HCT116 (cell line): ENCODE data around the gene SEMA5A. TPM values are rescaled to one million over a fixed set of nuclear protein-coding genes. Genes with fewer than 3 reads are reported as not detected.

ENCODE experiments used
- ATAC-seq: fragments of 200-7000 bp; cut with Tn5 transposase; 2 replicates; pipeline ENCODE4 v1.9.1; 2020; ENCODE audit warnings: mild to moderate bottlenecking, moderate library complexity
- BruUV-seq: library from RNA; stranded (reverse); fragments of 400-500 nt; replicated peaks from 2 replicates; lab custom pipeline; 2021; lab: Mats Ljungman, UMichigan
- CTCF ChIA-PET: fragments of 300-600 bp; sonication (Branson Sonifier 250); formaldehyde crosslinking; loops from one replicate; lab custom pipeline; 2021; ENCODE audit warnings: antibody characterized with exemption; lab: Charles Lee
- POLR2A ChIA-PET: fragments of 300-600, 350-600 bp; sonication (Branson Sonifier 250); formaldehyde crosslinking; loops from one replicate; lab custom pipeline; 2021; ENCODE audit warnings: antibody characterized with exemption; lab: Charles Lee
- RAD21 ChIA-PET, 2 experiments: fragments of 300-600 bp; sonication (Branson Sonifier 250); formaldehyde crosslinking; loops; one replicate each; lab custom pipeline; 2023; ENCODE audit warnings: low total read pairs in 2 of 2; ENCODE audit not compliant: uncharacterized antibody in 2 of 2, unreplicated experiment in 2 of 2, low non-redundant PET in 1 of 2; lab: Charles Lee
- DNase-seq: peaks from one replicate; pipeline ENCODE4 v3.0.0-alpha.2; 2010; ENCODE audit warnings: low read depth, low spot score
- H2AFZ ChIP-seq: fragments of 200-600 bp; shearing (Covaris generic), sonication (generic); 2 replicates; pipeline ENCODE4 v1.6.1; 2017; ENCODE audit warnings: low read depth, mixed run types, mixed read lengths, antibody characterized with exemption, low read length; ENCODE audit not compliant: poor library complexity, severe bottlenecking
- H3K27ac ChIP-seq: 2 replicates; pipeline ENCODE4 v1.5.1; 2012; ENCODE audit warnings: low read depth, low read length
- H3K27me3 ChIP-seq: fragments of 200-600 bp; sonication (generic); 2 replicates; pipeline ENCODE4 v1.6.1; 2016; ENCODE audit warnings: mixed run types, low read length, mixed read lengths; ENCODE audit not compliant: insufficient read depth
- H3K36me3 ChIP-seq, 2 experiments: fragments of 200-500 bp in 1 of 2; fragments of 200-600 bp in 1 of 2; sonication (Bioruptor generic) in 1 of 2; sonication (generic) in 1 of 2; 2 replicates each; pipeline versions ENCODE4 v1.5.1 to v1.6.1; 2014 to 2016; ENCODE audit warnings: low read length in 2 of 2, inconsistent platforms in 1 of 2, mixed read lengths in 1 of 2, mixed run types in 1 of 2; ENCODE audit not compliant: insufficient read depth in 2 of 2, control insufficient read depth in 1 of 2
- H3K4me1 ChIP-seq, 2 experiments: fragments of 200-600 bp in 1 of 2; sonication (generic) in 1 of 2; 2 replicates each; pipeline versions ENCODE4 v1.5.1 to v1.6.1; 2012 to 2017; ENCODE audit warnings: low read length in 2 of 2, inconsistent platforms in 1 of 2, mild to moderate bottlenecking in 1 of 2, mixed read lengths in 1 of 2, mixed run types in 1 of 2, moderate library complexity in 1 of 2; ENCODE audit not compliant: insufficient read depth in 2 of 2, control insufficient read depth in 1 of 2
- H3K4me2 ChIP-seq: fragments of 200-600 bp; sonication (generic); 2 replicates; pipeline ENCODE4 v1.6.1; 2017; ENCODE audit warnings: mixed run types, low read length, mixed read lengths
- H3K4me3 ChIP-seq, 2 experiments: fragments of 200-600 bp in 1 of 2; sonication (generic) in 1 of 2; replicated peaks in 1 of 2; 2 replicates each; pipeline ENCODE4 v1.5.1; 2011 to 2016; ENCODE audit warnings: low read length in 2 of 2, control low read depth in 1 of 2, low read depth in 1 of 2, mild to moderate bottlenecking in 1 of 2, mixed read lengths in 1 of 2, mixed run types in 1 of 2
- H3K79me2 ChIP-seq: fragments of 200-600 bp; sonication (generic); 2 replicates; pipeline ENCODE4 v1.6.1; 2017; ENCODE audit warnings: mild to moderate bottlenecking, mixed run types, low read length, moderate library complexity, mixed read lengths; ENCODE audit not compliant: insufficient read depth
- H3K9ac ChIP-seq: fragments of 200-600 bp; sonication (generic); 2 replicates; pipeline ENCODE4 v1.6.1; 2016; ENCODE audit warnings: low read length, mixed read lengths
- H3K9me2 ChIP-seq: fragments of 200-600 bp; sonication (generic), shearing (Covaris generic); 2 replicates; pipeline ENCODE4 v1.6.1; 2017; ENCODE audit warnings: mixed run types, mild to moderate bottlenecking, moderate library complexity; ENCODE audit not compliant: insufficient read depth
- H3K9me3 ChIP-seq, 2 experiments: fragments of 200-500 bp in 1 of 2; fragments of 200-600 bp in 1 of 2; sonication (Bioruptor generic) in 1 of 2; sonication (generic) in 1 of 2; 2 replicates each; pipeline ENCODE4 v1.6.1; 2014 to 2017; ENCODE audit warnings: low read length in 2 of 2, mixed read lengths in 2 of 2, inconsistent platforms in 1 of 2, low read depth in 1 of 2, mild to moderate bottlenecking in 1 of 2, mixed run types in 1 of 2, moderate library complexity in 1 of 2; ENCODE audit not compliant: control insufficient read depth in 1 of 2, insufficient read depth in 1 of 2
- H4K20me1 ChIP-seq: fragments of 200-600 bp; sonication (generic), shearing (Covaris generic); 2 replicates; pipeline ENCODE4 v1.6.1; 2017; ENCODE audit warnings: mixed run types, mild to moderate bottlenecking, moderate library complexity; ENCODE audit not compliant: insufficient read depth
- CBX3 ChIP-seq: IDR thresholded peaks from 2 replicates; pipeline ENCODE4 v1.6.1; 2012; ENCODE audit warnings: low read depth
- CEBPB ChIP-seq: IDR thresholded peaks from 2 replicates; pipeline ENCODE4 v1.6.1; 2012; ENCODE audit warnings: low read depth
- ELF1 ChIP-seq: IDR thresholded peaks from 2 replicates; pipeline ENCODE4 v1.6.1; 2012; ENCODE audit warnings: low read depth, borderline replicate concordance
- JUND ChIP-seq: IDR thresholded peaks from 2 replicates; pipeline ENCODE4 v1.6.1; 2012
- POLR2A ChIP-seq: IDR thresholded peaks from 2 replicates; pipeline ENCODE4 v1.7.0; 2011; ENCODE audit warnings: borderline replicate concordance; ENCODE audit not compliant: insufficient read depth, insufficient read length; ENCODE audit errors: extremely low read depth
- REST ChIP-seq: IDR thresholded peaks from 2 replicates; pipeline ENCODE4 v1.6.1; 2012; ENCODE audit warnings: low read depth
- SRF ChIP-seq: IDR thresholded peaks from 2 replicates; pipeline ENCODE4 v1.6.1; 2012; ENCODE audit warnings: low read depth
- YY1 ChIP-seq: IDR thresholded peaks from 2 replicates; pipeline ENCODE4 v1.6.1; 2011; ENCODE audit warnings: low read length, low read depth, moderate library complexity, mild to moderate bottlenecking; ENCODE audit not compliant: insufficient replicate concordance; ENCODE audit errors: extremely low read depth
- ZBTB33 ChIP-seq: IDR thresholded peaks from 2 replicates; pipeline ENCODE4 v1.6.1; 2011; ENCODE audit warnings: mild to moderate bottlenecking, low read length, moderate library complexity; ENCODE audit not compliant: insufficient replicate concordance; ENCODE audit errors: extremely low read depth
- ZFX ChIP-seq: fragments of 450-650 bp; IDR thresholded peaks from 2 replicates; pipeline ENCODE4 v1.6.1; 2017
- ZNF274 ChIP-seq: fragments of 200-500 bp; sonication (Bioruptor generic); IDR thresholded peaks from 2 replicates; pipeline ENCODE4 v1.6.1; 2014; ENCODE audit warnings: mild to moderate bottlenecking, low read depth, low read length, inconsistent platforms
- intact Hi-C: fragments of 100-400 bp; cut with micrococcal nuclease; formaldehyde crosslinking; loops from 2 replicates; pipeline ENCODE4 v1.10.0; 2022
- total RNA-seq: library from RNA; stranded (reverse); gene quantifications from one replicate; pipeline ENCODE4 v1.2.1, GENCODE V29; 2021; ENCODE audit not compliant: unreplicated experiment
- TF ChIP-seq, protein P1 (sequence below): IDR thresholded peaks from 2 replicates; pipeline ENCODE4 v1.6.1; 2012
- TF ChIP-seq, protein P2 (sequence below): IDR thresholded peaks from 2 replicates; pipeline ENCODE4 v1.6.1; 2012

Gene SEMA5A
- total RNA-seq, 1 experiment from 2014 or later = 0.02 TPM

GRCh38 chr5:9194509-9194908 is 351.4 kb downstream of the SEMA5A start:
- Histone ChIP-seq H3K36me3 (no peaks in the 10 kb centered on the region), H3K4me1 (no peaks in the 10 kb centered on the region), H3K9me3 (peaks cover 0 to 13% of the 10 kb centered on the region in 2 experiments; a peak in 2 of 4 replicates), H4K20me1 (no peaks in the 10 kb centered on the region), H3K27me3 (no peaks in the 10 kb centered on the region), H3K4me2 (no peak overlapping the region), H3K79me2 (no peaks in the 10 kb centered on the region), H3K27ac (no peak overlapping the region), H3K9ac (no peak overlapping the region), H2AFZ (no peak overlapping the region), H3K4me3 (no peak overlapping the region), H3K9me2 (no peaks in the 10 kb centered on the region)
- CTCF ChIA-PET = no interaction called here
- intact Hi-C loops = no loop called here
- DNase-seq (no peak), ATAC-seq (no peak)
- POLR2A ChIA-PET = no interaction called here
- no TSS peak for BruUV-seq
- RAD21 ChIA-PET = no interaction called here
- TF ChIP-seq ZBTB33 = no peak

DNA sequence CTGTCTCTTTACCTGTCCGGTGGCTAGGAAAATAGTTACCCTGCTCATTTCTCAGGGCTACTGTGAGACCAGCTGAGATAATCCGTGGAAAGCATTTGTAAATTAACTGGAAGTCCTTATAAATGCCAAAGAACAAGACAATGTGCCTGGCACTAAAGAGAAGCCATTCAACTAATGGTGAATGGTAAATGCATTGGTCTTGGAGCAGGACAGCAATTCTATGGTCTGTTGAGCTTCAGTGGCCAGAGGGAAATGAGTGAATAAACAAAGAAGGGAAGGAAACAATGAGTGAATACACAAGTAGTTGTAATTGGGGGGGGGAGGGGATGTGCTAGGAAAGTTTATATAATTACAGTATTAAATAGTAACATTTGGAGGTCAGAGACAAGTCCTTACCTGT is 353.6 kb downstream of the SEMA5A start:
- intact Hi-C loops = no loop called here
- no TSS peak for BruUV-seq
- Histone ChIP-seq H3K9ac (no peak overlapping the region), H2AFZ (no peak overlapping the region), H3K79me2 (no peaks in the 10 kb centered on the region), H3K9me3 (peaks cover 0 to 25% of the 10 kb centered on the region in 2 experiments; a peak in 2 of 4 replicates), H3K4me3 (no peak overlapping the region), H3K4me1 (no peaks in the 10 kb centered on the region), H4K20me1 (no peaks in the 10 kb centered on the region), H3K27me3 (no peaks in the 10 kb centered on the region), H3K4me2 (no peak overlapping the region), H3K9me2 (no peaks in the 10 kb centered on the region), H3K36me3 (no peaks in the 10 kb centered on the region), H3K27ac (no peak overlapping the region)
- ChIA-PET RAD21 (no interaction called here), POLR2A (no interaction called here), CTCF (no interaction called here)
- ATAC-seq = no peak
- no peak for DNase-seq
- no peak for TF ChIP-seq CBX3
- TF ChIP-seq, protein P1, sequence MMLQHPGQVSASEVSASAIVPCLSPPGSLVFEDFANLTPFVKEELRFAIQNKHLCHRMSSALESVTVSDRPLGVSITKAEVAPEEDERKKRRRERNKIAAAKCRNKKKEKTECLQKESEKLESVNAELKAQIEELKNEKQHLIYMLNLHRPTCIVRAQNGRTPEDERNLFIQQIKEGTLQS = no peak
- TF ChIP-seq ZFX = no peak
- TF ChIP-seq ELF1 = no peak
- no peak for TF ChIP-seq CEBPB
- no peak for TF ChIP-seq YY1
- no peak for TF ChIP-seq ZBTB33
- TF ChIP-seq, protein P2, sequence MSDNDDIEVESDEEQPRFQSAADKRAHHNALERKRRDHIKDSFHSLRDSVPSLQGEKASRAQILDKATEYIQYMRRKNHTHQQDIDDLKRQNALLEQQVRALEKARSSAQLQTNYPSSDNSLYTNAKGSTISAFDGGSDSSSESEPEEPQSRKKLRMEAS = no peak
- TF ChIP-seq REST = no peak
- TF ChIP-seq POLR2A = no peak
- no peak for TF ChIP-seq ZNF274
- no peak for TF ChIP-seq SRF
- TF ChIP-seq JUND = no peak
